ENCODE measurements around the gene MAP6D1.

- TF ChIP-seq ZNF70 (CRISPR knock-in tag; IDR thresholded peaks at IDR 0.05): no peak
- TF ChIP-seq ESRRG (CRISPR knock-in tag; IDR thresholded peaks at IDR 0.05): no peak
- TF ChIP-seq ZNF8 (CRISPR knock-in tag; IDR thresholded peaks at IDR 0.05): no peak
- TF ChIP-seq TCF4 (CRISPR knock-in tag; IDR thresholded peaks at IDR 0.05; ENCODE audit: borderline replicate concordance): no peak
- no peak for TF ChIP-seq ZFP3 (CRISPR knock-in tag; IDR thresholded peaks at IDR 0.05)
- TF ChIP-seq ZNF565 (CRISPR knock-in tag; conservative IDR thresholded peaks at IDR 0.05; ENCODE audit: low read depth): no peak
- TF ChIP-seq, protein P1, sequence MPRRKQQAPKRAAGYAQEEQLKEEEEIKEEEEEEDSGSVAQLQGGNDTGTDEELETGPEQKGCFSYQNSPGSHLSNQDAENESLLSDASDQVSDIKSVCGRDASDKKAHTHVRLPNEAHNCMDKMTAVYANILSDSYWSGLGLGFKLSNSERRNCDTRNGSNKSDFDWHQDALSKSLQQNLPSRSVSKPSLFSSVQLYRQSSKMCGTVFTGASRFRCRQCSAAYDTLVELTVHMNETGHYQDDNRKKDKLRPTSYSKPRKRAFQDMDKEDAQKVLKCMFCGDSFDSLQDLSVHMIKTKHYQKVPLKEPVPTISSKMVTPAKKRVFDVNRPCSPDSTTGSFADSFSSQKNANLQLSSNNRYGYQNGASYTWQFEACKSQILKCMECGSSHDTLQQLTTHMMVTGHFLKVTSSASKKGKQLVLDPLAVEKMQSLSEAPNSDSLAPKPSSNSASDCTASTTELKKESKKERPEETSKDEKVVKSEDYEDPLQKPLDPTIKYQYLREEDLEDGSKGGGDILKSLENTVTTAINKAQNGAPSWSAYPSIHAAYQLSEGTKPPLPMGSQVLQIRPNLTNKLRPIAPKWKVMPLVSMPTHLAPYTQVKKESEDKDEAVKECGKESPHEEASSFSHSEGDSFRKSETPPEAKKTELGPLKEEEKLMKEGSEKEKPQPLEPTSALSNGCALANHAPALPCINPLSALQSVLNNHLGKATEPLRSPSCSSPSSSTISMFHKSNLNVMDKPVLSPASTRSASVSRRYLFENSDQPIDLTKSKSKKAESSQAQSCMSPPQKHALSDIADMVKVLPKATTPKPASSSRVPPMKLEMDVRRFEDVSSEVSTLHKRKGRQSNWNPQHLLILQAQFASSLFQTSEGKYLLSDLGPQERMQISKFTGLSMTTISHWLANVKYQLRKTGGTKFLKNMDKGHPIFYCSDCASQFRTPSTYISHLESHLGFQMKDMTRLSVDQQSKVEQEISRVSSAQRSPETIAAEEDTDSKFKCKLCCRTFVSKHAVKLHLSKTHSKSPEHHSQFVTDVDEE (CRISPR knock-in tag; IDR thresholded peaks at IDR 0.05): no peak
- no peak for TF ChIP-seq RARB (CRISPR knock-in tag; IDR thresholded peaks at IDR 0.05)
These were observed 9.4 kb downstream of the MAP6D1 start for GRCh38 chr3:183815951-183816475.
